Measurements from ENCODE around the gene FAM135A.
"Not testable (repeated sequence)": the region's sequence is repeated elsewhere in the genome, so short reads cannot be mapped to it uniquely, and the experiment has no call there.

Gene FAM135A

GRCh38 chr6:70459699-70460098 is 46.4 kb downstream of the FAM135A start:
- not testable (repeated sequence) for DNase-seq (ENCODE audit: low spot score)

GRCh38 chr6:70470016-70470415 is 56.7 kb downstream of the FAM135A start:
- no peak for DNase-seq (ENCODE audit: low spot score)

- not testable (repeated sequence) for DNase-seq (ENCODE audit: low spot score)
Measured at GRCh38 chr6:70470510-70470909, 57.2 kb downstream of the FAM135A start.

GRCh38 chr6:70474751-70475150 is 61.4 kb downstream of the FAM135A start:
- no peak for DNase-seq (ENCODE audit: low spot score)

GRCh38 chr6:70479236-70479635 is 65.9 kb downstream of the FAM135A start:
- no peak for DNase-seq (ENCODE audit: low spot score)

- not testable (repeated sequence) for DNase-seq (ENCODE audit: low spot score)
Measured at GRCh38 chr6:70486638-70487037, 73.3 kb downstream of the FAM135A start.

- no peak for DNase-seq (ENCODE audit: low spot score)
Measured at GRCh38 chr6:70489364-70489763, 76.1 kb downstream of the FAM135A start.

GRCh38 chr6:70494833-70495232 is 81.5 kb downstream of the FAM135A start:
- DNase-seq (ENCODE audit: low spot score) = no peak

GRCh38 chr6:70495790-70496189 is 82.5 kb downstream of the FAM135A start:
- not testable (repeated sequence) for DNase-seq (ENCODE audit: low spot score)

- no peak for DNase-seq (ENCODE audit: low spot score)
Measured at GRCh38 chr6:70502484-70502883, 89.2 kb downstream of the FAM135A start.

GRCh38 chr6:70503813-70504465 is 90.6 kb downstream of the FAM135A start:
- DNase-seq (ENCODE audit: low spot score) = no peak

- DNase-seq (ENCODE audit: low spot score) = no peak
Measured at GRCh38 chr6:70506321-70506720, 93.0 kb downstream of the FAM135A start.

GRCh38 chr6:70507161-70507560 is 93.9 kb downstream of the FAM135A start:
- DNase-seq (ENCODE audit: low spot score) = no peak

GRCh38 chr6:70508953-70509352 is 95.6 kb downstream of the FAM135A start:
- no peak for DNase-seq (ENCODE audit: low spot score)

- no peak for DNase-seq (ENCODE audit: low spot score)
Measured at GRCh38 chr6:70510600-70510999, 97.3 kb downstream of the FAM135A start.

- no peak for DNase-seq (ENCODE audit: low spot score)
Measured at GRCh38 chr6:70518723-70519122, 105.4 kb downstream of the FAM135A start.

GRCh38 chr6:70520575-70520974 is 107.3 kb downstream of the FAM135A start:
- DNase-seq (ENCODE audit: low spot score) = no peak

GRCh38 chr6:70524721-70525286 is 111.5 kb downstream of the FAM135A start:
- no peak for DNase-seq (ENCODE audit: low spot score)

GRCh38 chr6:70527071-70527737 is 113.9 kb downstream of the FAM135A start:
- no peak for DNase-seq (ENCODE audit: low spot score)

- DNase-seq (ENCODE audit: low spot score) = no peak
Measured at GRCh38 chr6:70530023-70530422, 116.7 kb downstream of the FAM135A start.

- DNase-seq (ENCODE audit: low spot score) = no peak
Measured at GRCh38 chr6:70531133-70531532, 117.8 kb downstream of the FAM135A start.

GRCh38 chr6:70537266-70537665 is 124.0 kb downstream of the FAM135A start:
- DNase-seq (ENCODE audit: low spot score) = no peak

- peak; percentile 14 for DNase-seq (ENCODE audit: low spot score)
Measured at GRCh38 chr6:70538376-70538775, 125.1 kb downstream of the FAM135A start.
